ENCODE data around the gene TRIP6. TPM values are rescaled to one million over a fixed set of nuclear protein-coding genes. Genes with fewer than 3 reads are reported as not detected.

The TRIP6 gene
- total RNA-seq, 4 donors from 2014 or later: 64.5 to 122 (median 109) TPM

GRCh38 chr7:100874300-100874576, 7.1 kb downstream of the TRIP6 start:
- H3K36me3 ChIP-seq: peaks cover 13 to 33% of the 10 kb centered on the region in 2 donors

GRCh38 chr7:100874577-100875355, 7.6 kb downstream of the TRIP6 start, which contains the start of gene SRRT:
Gene SRRT, plus strand, starts transcription at chr7:100875103. Its CDS starts 488 bp downstream, at chr7:100875591.
- H3K36me3 ChIP-seq: peaks cover 13 to 33% of the 10 kb centered on the region in 2 donors
- peak; percentile 35 to 90 for TF ChIP-seq POLR2A (IDR thresholded peaks at IDR 0.05)
- TF ChIP-seq CTCF (IDR thresholded peaks at IDR 0.05): peak in 5 of 6 experiments; percentile 24 to 66 (median 57)
- WGBS, 2 donors: 3 to 11% methylated on average over 15 to 67 of the region's 79 CpGs

More at GRCh38 chr7:100874300-100874576, 7.1 kb downstream of the TRIP6 start:
- H3K4me3 ChIP-seq (replicated peaks in 1 of 3): peak overlapping the region in 2 of 3 donors; percentile 45 to 100
- H3K4me1 ChIP-seq: peaks cover 24% of the 10 kb centered on the region in 2 donors
- no peak for DNase-seq
- TF ChIP-seq POLR2A (IDR thresholded peaks at IDR 0.05) (no peak), CTCF (IDR thresholded peaks at IDR 0.05) (no peak)
- WGBS, 2 donors: 47 to 64% methylated on average over 5 to 8 of the region's 8 CpGs
- H3K27me3 ChIP-seq: no peaks in the 10 kb centered on the region
- intact Hi-C loops (cut with DNase I): no loop called here
- no peaks in the 10 kb centered on the region for H3K9me3 ChIP-seq
- peak overlapping the region; percentile 92 to 94 (median 93) for H3K27ac ChIP-seq

GRCh38 chr7:100875356-100875751, 8.2 kb downstream of the TRIP6 start:
- H3K4me1 ChIP-seq: peaks cover 24% of the 10 kb centered on the region in 2 donors
- TF ChIP-seq CTCF (IDR thresholded peaks at IDR 0.05) (no peak), POLR2A (IDR thresholded peaks at IDR 0.05) (no peak)
- DNase-seq: no peak
- peaks cover 13 to 31% of the 10 kb centered on the region in 2 donors for H3K36me3 ChIP-seq
- no peaks in the 10 kb centered on the region for H3K9me3 ChIP-seq
- peak overlapping the region; percentile 77 to 100 (median 83) for H3K4me3 ChIP-seq (replicated peaks in 1 of 3)
- 0% methylated on average over 20 to 24 of the region's 39 CpGs for WGBS, 2 donors
- no peaks in the 10 kb centered on the region for H3K27me3 ChIP-seq
- intact Hi-C loops (cut with DNase I): no loop called here
- H3K27ac ChIP-seq: peak overlapping the region; percentile 79 to 94 (median 93)

More at GRCh38 chr7:100874577-100875355, 7.6 kb downstream of the TRIP6 start, which contains the start of gene SRRT:
- Histone ChIP-seq H3K27me3 (no peaks in the 10 kb centered on the region), H3K4me1 (peaks cover 24% of the 10 kb centered on the region in 2 donors), H3K9me3 (no peaks in the 10 kb centered on the region), H3K4me3 (replicated peaks in 1 of 3) (peak within 1 kb of the TSS; percentile 77 to 100 (median 83)), H3K27ac (peak within 1 kb of the TSS; percentile 92 to 94 (median 93))
- intact Hi-C loops (cut with DNase I): no loop called here
- DNase-seq: peak; percentile 99

- no peaks in the 10 kb centered on the region for H3K9me3 ChIP-seq
- peaks cover 24% of the 10 kb centered on the region in 2 donors for H3K4me1 ChIP-seq
- no peak overlapping the region for H3K27ac ChIP-seq
- H3K36me3 ChIP-seq: peaks cover 19 to 33% of the 10 kb centered on the region in 2 donors
- TF ChIP-seq CTCF (IDR thresholded peaks at IDR 0.05) (no peak), POLR2A (IDR thresholded peaks at IDR 0.05) (no peak)
- H3K4me3 ChIP-seq (replicated peaks in 1 of 3): no peak overlapping the region
- no peaks in the 10 kb centered on the region for H3K27me3 ChIP-seq
- 83 to 84% methylated on average over 7 of the region's 7 CpGs for WGBS, 2 donors
- no peak for DNase-seq
- intact Hi-C loops (cut with DNase I): no loop called here
Observed at GRCh38 chr7:100878013-100878412, 10.8 kb downstream of the TRIP6 start.

- Histone ChIP-seq H3K36me3 (peaks cover 25 to 36% of the 10 kb centered on the region in 2 donors), H3K4me3 (replicated peaks in 1 of 3) (no peak overlapping the region), H3K9me3 (no peaks in the 10 kb centered on the region), H3K27me3 (no peaks in the 10 kb centered on the region), H3K27ac (no peak overlapping the region), H3K4me1 (peaks cover 24% of the 10 kb centered on the region in 2 donors)
- intact Hi-C loops (cut with DNase I): no loop called here
- DNase-seq: no peak
- TF ChIP-seq POLR2A (IDR thresholded peaks at IDR 0.05) (no peak), CTCF (IDR thresholded peaks at IDR 0.05) (no peak)
- WGBS, 2 donors: 82 to 83% methylated on average over 6 of the region's 6 CpGs
Observed at GRCh38 chr7:100878685-100879084, 11.5 kb downstream of the TRIP6 start.
